ENCODE data around the gene TMTC3. TPM values are rescaled to one million over a fixed set of nuclear protein-coding genes. Genes with fewer than 3 reads are reported as not detected.

Gene TMTC3
- total RNA-seq, 1 donor from 2014 or later, result 24.6 TPM

DNA sequence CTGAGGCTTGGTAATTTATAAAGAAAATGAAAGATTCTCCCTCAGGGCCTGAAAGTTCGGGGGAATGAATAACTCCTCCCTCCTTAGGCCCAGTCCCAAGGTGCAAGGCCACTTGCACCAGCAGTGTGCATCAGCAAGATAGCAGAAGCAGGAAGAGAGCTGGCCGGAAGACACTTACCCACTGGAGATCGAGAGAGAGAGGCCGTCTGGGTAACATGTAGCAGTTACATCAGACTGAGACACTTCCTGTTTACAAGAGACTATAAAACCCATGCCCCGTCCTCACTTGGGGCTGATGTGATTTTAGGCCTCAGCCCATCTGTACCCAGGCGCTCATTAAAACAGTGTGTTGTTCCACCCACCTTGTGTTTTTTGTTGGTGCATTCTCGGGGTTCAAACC lies 85.2 kb downstream of the TMTC3 start:
- DNase-seq (ENCODE audit: low spot score), result no peak

DNA sequence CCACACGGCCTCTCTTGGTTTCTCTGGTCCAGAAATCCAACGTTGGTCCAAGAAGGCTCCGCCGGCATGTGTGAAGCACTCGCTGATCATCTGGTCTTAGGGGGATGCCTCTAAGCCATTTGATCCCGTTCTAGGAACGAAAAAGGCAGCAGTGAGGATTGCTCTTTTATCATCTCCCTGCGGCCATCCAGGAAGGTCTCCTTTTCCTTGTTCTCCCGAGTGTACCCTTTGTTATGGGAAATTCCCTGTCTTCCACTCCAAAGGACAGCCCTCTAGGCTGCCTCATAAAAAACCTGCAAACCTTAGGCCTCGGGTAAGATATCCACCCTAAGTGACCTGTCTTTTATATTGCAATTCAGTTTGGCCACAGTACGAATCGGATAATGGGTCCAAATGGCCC lies 85.8 kb downstream of the TMTC3 start:
- no peak for DNase-seq (ENCODE audit: low spot score)

DNA sequence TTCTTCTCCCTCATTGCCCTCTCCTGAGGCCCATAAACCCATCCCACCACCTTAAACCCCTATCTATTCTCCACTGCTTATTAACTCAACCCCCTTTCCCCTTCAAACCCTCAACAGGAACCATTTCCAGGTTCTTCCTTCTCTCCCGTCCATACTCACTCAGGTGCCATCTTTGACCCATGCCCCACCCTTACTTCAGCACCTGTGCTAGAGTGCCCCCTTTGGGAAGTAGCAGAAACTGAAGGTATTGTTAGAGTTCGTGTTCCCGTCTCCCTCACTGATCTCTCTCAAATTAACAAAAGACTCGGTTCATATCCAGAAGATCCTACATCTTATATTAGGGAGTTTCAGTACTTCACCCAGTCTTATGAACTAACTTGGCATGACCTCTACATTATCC lies 86.6 kb downstream of the TMTC3 start:
- DNase-seq (ENCODE audit: low spot score), result no peak

DNA sequence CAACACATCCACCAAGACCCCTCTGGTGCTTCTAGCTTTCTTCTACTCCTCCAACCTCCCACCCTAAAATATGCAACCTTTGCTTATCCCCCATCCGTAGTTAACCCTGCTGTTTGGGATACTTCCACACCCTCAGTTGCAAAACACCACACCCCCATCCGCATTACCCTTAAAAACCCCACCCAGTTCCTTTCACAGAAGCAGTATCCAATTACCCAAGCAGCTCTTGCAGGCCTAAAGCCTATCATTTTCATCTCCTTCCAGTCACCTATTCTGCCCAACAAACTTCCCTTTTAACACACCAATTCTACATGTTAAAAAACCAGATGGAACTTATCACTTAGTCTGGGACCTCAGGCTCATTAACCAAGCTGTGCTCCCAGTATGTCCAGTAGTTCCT lies 88.2 kb downstream of the TMTC3 start:
- no peak for DNase-seq (ENCODE audit: low spot score)

DNA sequence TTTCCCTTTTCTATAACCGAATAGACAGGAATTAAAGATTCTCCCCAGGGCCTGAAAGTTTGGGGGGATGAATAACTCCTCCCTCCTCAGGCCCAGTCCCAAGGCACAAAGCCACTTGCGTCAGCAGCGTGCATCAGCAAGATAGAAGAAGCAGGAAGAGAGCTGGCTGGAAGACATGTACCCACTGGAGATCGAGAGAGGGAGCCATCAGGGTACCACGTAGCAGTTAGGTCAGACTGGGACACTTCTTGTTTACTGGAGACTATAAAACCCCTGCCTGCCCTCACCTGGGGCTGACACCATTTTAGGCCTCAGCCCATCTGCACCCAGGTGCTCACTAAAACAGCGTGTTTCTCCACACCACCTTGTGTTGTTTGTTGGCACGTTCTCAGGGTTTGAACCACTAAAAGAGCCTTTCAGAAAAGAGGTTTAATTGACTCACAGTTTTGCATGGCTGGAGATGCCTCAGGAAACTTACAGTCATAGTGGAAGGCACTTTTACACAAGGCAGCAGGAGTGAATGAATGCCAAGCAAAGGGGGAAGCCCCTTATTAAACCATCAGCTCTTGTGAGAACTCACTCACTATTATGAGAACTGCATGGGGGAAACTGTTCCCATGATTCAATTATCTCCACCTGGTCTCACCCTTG lies 93.2 kb downstream of the TMTC3 start:
- no peak for DNase-seq (ENCODE audit: low spot score)

DNA sequence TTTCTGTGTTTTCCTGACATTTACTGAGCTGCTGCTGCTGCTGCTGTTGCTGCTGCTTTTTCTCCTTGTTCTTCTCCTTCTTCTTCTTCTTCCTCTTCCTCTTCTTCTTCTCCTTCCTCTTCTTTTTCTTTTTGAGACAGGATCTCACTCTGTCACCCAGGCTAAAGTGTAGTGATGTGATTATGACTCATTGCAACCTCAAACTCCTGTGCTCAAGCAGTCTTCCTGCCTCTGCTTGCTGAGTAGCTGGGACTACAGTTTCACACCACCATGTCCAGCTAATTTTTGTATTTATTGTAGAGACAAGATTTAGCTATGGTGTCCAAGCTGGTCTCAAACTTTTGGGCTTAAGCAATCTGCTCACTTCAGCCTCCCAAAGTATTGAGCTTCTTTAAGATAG lies 95.8 kb downstream of the TMTC3 start:
- no peak for DNase-seq (ENCODE audit: low spot score)

DNA sequence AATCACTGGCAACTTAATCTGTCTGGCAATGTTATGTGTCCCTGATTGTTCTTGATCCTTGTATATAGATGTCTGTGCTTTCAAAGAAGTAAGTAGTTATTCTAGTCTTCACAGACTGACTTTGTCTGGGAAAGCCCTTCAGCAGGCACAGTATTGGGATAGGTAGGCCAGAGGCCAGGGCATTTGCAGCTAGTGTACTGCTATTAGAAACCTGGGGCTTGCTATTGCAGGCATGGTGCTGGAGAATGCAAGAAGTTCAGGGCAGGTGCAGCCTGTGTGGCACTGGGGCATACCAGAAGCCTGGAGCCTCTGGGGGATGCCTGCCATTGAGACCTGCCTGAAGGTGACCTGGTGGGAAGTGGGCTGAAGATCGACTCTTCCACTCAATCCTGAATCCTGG lies 96.3 kb downstream of the TMTC3 start:
- DNase-seq (ENCODE audit: low spot score), result no peak

DNA sequence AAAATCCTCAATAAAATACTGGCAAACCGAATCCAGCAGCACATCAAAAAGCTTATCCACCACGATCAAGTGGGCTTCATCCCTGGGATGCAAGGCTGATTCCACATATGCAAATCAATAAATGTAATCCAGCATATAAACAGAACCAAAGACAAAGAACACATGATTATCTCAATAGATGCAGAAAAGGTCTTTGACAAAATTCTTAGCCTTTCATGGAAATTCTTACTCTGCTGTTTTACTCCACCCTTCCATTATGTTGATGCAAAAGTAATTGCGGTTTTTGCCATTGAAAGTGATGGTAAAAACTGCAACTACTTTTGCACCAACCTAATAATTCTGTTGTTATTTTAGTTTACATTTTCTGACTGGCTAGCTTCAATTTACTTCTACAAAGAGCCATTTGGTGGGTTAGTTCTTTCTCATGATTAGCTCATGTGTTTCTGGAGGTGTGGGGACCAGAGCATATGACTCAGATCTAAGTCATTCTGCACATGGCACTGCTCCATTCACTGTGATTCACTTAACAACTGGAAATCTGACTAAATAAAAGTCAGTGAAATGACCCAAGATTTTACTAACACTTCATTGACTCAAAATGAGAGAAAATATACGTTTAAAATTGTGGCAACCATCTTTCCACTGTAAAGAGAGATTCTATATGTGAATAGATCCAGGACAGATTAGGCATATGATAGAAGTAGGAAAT lies 99.9 kb downstream of the TMTC3 start:
- DNase-seq (ENCODE audit: low spot score), result no peak

DNA sequence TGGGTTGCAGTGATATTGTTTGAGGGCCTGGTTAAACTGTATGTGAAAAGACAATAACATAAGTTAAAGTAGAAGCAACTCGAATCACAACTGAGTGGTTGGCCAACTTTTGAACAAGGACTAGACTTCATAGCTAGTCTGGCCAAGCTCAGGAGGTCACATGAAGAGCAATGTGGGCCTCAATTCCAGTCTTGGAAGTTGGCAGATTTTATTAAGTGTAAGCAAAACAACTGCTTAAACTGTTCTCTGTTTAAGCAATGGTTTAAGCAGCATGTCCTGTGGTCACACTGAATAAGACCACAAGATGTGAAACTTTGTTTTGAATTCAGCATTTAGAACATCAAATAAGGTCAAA lies 100.4 kb downstream of the TMTC3 start:
- DNase-seq (ENCODE audit: low spot score), result no peak

DNA sequence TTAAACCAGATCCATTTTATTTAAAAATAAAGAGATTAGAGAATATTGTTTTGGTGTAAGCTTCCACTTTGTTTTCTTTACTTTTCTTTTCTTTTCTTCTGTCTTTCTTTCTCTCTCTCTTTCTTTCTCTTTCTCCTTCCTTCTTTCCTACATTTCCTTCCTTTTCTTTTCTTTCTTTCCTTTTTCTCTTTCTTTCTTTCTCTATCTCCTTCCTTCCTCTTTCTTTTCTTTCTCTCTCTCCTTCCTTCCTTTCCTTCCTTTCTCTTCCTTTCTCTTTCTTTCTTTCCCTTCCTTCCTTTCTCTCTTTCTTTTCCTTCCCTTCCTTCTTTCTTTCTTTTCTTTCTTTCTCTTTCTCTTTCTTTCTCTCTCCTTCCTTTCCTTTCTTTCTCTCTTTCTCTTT lies 100.8 kb downstream of the TMTC3 start:
- DNase-seq (ENCODE audit: low spot score), result no peak

DNA sequence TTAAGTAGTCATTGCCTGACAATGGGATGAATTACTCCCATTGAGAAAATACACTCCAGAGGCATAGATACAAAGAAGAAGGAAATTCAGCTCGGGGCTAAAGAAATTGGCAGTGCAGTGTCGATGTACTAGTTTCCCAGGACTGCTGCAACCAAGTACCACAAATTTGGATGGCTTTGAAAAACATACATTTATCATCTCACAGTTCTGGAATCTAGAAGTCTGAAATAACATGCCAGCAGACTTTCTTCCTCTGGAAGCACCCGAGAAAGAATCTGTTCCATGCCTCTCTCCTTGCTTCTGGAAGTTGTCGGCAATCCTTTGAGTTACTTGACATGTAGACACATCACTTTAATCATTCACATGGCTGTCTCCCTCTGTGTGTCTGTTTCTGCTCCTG lies 101.9 kb downstream of the TMTC3 start:
- no peak for DNase-seq (ENCODE audit: low spot score)

DNA sequence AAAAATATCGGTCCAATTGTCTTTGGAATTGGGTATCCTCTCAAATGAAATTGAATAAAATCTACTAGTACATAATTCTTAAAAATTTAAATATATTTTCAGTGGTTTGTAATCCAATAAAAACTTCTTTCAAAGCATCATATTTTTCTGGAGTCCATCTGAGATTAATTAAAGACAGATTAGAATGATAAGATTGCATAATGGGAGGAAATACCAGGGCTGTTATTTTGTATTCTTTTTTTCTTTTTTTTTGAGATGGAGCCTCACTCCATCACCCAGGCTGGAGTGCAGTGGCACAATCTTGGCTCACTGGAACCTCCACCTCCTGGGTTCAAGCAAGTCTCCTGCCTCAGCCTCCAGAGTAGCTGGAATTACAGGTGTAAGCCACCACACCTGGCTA lies 103.8 kb downstream of the TMTC3 start:
- no peak for DNase-seq (ENCODE audit: low spot score)

DNA sequence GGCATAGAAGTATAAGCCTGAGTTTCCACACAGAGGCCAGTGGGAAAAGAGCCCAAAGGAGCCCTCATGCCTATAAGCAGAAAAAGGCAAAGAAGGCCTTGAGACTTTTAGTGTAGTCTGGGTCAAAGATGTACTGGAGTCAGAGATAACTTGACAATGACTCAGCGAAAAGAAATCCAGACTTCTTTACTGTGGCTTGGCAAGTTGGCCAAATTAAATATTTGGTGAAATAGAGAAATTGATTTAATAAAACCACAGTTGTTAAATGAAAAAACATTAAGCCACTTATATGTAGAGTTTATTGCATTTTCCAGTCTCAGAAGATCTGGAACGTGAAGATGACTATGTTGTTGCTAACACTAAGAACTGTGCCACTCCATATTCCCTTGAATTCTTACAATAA lies 105.1 kb downstream of the TMTC3 start:
- no peak for DNase-seq (ENCODE audit: low spot score)

DNA sequence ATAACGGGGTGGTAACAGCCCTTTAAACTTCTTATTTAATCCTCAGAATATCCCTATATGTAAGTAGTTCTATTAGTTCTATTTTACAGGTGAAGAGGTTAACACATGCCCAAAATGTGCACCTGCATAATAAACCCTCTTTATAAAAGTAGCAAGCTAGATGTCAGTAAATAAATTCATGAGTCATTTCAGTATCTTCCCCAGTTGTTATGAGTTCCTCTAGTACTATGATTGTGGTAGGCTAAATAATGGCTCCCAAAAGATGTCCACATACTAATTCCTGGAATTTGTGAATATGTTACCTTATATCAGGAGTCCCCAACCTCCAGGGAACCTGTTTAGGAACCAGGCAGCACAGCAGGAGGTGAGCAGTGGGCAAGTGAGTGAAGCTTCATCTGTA lies 106.5 kb downstream of the TMTC3 start:
- no peak for DNase-seq (ENCODE audit: low spot score)

Other genes with a start within 250 kb of the TMTC3 start
- 0.10 TPM for gene C12orf50, start 112.9 kb upstream of the TMTC3 start, total RNA-seq
- gene CEP290, start 219 bp upstream of the TMTC3 start, total RNA-seq, result 24.3 TPM

Data from ureter (tissue), 1 donor.